ENCODE data around the gene ARHGEF28.

DNA sequence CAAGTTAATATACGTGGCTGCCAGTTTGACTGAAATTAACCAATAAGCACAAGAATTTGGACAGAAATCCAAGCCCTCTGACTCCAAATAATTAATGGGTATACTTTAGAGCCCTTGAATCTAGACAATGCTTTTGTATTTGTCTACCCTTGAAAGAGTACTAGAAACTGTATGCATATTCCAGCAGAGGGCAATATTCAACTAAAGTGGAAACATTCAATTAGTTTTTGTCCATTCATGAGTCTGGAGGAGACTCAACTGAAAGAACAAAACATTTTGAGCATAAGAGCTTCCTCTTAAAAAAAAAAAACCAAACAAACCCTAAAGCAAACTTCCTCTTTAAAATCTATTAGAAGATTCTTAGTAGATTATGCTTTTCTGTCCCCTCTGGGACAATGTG lies 157.8 kb downstream of the ARHGEF28 start:
- TF ChIP-seq, protein P1, sequence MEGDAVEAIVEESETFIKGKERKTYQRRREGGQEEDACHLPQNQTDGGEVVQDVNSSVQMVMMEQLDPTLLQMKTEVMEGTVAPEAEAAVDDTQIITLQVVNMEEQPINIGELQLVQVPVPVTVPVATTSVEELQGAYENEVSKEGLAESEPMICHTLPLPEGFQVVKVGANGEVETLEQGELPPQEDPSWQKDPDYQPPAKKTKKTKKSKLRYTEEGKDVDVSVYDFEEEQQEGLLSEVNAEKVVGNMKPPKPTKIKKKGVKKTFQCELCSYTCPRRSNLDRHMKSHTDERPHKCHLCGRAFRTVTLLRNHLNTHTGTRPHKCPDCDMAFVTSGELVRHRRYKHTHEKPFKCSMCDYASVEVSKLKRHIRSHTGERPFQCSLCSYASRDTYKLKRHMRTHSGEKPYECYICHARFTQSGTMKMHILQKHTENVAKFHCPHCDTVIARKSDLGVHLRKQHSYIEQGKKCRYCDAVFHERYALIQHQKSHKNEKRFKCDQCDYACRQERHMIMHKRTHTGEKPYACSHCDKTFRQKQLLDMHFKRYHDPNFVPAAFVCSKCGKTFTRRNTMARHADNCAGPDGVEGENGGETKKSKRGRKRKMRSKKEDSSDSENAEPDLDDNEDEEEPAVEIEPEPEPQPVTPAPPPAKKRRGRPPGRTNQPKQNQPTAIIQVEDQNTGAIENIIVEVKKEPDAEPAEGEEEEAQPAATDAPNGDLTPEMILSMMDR (conservative IDR thresholded peaks at IDR 0.05; ENCODE audit: low read depth, low read length) = peak; percentile 47
- TF ChIP-seq FOS (IDR thresholded peaks at IDR 0.05; ENCODE audit: low read depth, low read length) (no peak), POLR2A (IDR thresholded peaks at IDR 0.05; ENCODE audit: low read depth, low read length) (no peak), RFX5 (IDR thresholded peaks at IDR 0.05; ENCODE audit: low read depth, low read length) (no peak), SMC3 (IDR thresholded peaks at IDR 0.05; ENCODE audit: low read depth, low read length) (0 out of 2 replicates have a peak, but pooled peaks have one; percentile 25), CEBPB (IDR thresholded peaks at IDR 0.05; ENCODE audit: low read depth, low read length) (no peak)
- TF ChIP-seq, protein P2, sequence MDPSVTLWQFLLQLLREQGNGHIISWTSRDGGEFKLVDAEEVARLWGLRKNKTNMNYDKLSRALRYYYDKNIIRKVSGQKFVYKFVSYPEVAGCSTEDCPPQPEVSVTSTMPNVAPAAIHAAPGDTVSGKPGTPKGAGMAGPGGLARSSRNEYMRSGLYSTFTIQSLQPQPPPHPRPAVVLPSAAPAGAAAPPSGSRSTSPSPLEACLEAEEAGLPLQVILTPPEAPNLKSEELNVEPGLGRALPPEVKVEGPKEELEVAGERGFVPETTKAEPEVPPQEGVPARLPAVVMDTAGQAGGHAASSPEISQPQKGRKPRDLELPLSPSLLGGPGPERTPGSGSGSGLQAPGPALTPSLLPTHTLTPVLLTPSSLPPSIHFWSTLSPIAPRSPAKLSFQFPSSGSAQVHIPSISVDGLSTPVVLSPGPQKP (IDR thresholded peaks at IDR 0.05; ENCODE audit: borderline replicate concordance, low read depth, low read length) = no peak
